Measurements from ENCODE around the gene SF3B2.
"Not testable (repeated sequence)": the region's sequence is repeated elsewhere in the genome, so short reads cannot be mapped to it uniquely, and the experiment has no call there.

The SF3B2 gene

DNA sequence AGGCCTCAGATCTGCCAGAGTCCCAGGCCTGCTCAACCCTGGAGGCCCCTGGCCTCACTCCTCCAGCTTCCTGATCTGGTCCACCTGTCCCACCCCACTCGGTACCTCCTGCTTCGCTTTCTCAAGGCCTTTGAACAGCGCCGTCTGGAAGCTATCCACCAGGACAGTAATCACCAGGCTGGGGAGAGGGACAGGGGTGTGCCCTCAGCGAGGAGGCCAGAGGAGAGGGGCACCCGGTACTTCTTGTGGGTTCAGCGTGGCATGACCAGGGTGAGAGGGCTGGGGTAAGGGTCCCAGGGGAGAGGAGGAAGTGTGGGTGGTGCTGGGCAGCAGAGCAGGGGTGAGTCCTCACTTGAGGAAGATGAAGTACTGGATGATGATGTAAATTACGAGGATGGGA, 32.0 kb upstream of the SF3B2 start:
- DNase-seq, result no peak

DNA sequence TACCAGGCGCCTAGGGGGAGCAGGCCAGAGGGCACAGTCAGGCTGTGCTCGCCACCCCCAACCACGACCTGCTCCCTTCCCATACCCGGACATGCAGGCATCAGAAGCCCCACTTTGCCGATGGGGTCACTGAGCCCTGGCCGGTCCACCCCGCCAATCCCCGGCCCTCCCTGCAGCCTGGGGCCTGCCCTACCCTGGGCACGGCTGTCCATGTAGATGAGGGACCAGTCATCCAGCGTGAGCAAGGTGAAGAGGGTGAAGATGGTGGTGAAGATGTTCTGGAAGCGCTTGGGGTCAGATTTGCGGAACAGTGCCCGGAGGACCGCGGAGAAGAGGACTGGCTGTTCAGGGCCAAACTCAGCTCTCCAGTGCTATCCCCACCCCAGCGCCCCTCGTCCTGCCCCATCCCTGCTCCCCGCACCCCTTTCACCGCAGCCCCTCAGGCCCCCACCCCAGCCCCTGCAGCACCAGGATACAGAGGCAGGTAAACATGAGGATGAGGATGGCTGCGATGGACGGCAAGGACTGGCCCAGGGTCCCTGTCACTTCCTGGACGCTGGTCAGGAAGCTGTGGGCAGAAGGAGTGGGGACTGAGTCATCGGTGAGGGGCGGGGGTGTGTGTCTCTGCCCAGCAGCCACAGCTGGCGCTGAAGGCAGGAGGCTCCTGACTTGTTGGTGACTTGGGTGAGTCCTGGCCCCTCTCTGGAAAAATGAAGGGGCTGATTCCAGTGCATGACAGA, 31.4 kb upstream of the SF3B2 start:
- DNase-seq, result peak; percentile 39

DNA sequence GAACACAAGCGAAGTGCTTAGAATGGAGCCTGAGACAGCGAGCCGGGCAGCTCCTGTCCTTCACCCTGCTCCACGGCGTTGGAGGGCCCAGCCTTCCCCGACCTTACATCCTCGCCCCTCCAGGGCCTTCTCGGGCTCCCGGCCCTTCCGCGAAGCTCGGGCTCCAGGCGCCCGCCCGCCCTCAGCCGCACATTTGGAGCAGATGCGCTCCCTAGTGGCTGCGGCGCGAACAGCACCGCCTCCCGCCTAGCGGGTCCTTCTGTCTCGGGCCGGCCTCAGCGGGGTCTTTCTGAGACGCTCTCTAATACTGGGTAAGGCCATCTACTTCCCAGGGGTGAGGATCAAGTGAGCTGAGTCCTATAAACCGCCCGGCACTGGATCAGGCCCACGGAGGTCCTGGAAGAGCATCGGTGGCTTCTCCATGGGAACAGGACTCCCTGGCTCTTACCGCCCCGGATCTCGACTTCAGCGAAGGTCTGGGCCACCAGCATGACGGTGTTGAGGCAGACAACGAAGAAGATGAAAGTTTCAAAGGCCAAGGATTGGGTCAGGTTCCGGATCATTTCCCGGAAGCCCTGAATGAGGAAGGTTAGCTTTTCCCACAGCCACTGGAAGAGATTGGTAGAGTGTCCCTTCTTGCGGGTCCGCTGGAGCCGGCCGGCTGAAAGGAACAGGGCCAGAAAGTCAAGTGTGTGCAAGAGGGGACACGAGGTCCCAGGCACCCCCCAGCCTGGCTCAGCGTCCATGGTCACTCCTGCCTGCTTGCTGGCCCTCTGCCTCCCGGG, 29.6 kb upstream of the SF3B2 start:
- peak; percentile 76 for DNase-seq

DNA sequence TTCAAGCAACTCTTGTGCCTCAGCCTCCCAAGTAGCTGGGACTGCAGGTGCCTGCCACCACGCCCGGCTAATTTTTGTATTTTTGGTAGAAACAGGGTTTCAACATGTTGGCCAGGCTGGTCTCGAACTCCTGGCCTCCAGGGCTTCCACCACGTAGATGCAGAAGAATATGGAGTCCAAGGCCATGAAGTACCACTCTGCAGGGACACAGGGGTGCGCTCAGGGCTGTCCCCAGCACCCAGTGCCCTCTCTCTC, 29.1 kb upstream of the SF3B2 start:
- not testable (repeated sequence) for DNase-seq

DNA sequence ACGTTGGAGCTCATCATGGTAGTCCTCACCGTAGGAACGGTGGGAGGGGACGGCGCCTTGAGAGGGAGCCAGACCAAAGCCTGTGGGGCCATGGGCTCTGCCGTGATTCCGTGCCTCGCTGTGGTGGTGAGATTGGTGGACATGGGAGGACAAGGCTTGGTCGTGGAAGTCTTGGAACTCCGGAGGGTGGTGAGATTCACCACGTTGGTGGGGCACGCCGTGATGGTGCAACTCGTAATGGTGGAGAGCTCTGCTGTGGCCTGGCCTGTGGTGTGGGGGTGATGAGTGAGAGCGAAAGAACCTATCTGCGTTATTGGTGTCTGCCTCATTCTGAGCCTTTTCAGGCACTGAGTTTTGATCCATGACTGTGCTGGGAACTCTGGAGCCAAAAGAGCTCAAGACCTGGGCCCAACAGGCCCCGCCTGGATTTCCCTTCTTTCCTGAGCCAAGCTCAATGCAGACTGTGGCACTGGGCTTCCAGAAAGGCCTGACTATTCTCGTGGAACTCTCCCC, 26.1 kb upstream of the SF3B2 start, which contains the start of gene CATSPER1:
Gene CATSPER1 (minus strand): TSS at position 463 of the 513 bp plus-strand sequence. CDS start 100 bp downstream, at position 363.
- DNase-seq, result no peak

DNA sequence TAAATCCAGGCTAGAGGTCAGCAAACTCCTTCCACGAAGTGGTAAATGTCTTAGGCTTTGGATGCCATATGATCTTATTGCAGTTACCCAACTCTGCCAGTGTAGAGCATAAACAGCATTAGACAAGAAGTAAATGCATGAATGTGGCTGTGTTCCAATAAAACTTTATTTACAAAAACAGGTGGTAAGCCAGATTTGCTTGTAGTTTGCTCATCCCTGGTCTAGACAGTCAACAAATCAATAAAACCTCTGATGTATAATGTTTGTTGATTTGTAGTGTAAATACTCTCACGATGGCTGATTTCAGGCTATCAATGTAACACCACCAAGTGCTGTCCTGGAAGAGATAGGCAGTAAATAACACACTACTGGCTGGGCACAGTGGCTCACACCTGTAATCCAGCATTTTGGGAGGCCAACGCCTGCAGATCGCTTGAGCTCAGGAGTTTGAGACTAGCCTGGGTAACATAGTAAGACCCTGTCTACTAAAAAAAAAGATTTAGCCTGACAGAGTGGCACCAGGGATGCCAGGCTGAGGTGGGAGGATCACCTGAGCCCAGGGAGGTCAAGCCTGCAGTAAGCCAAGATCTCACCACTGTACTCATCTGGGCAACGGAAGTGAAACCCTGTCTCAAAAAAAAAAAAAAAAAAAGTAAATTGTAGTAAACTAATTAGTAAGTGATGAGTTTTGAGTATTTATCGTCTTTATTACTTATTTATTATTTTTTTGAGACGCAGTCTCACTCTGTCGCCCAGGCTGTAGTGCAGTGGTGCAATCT, 19.0 kb upstream of the SF3B2 start:
- no peak for DNase-seq

DNA sequence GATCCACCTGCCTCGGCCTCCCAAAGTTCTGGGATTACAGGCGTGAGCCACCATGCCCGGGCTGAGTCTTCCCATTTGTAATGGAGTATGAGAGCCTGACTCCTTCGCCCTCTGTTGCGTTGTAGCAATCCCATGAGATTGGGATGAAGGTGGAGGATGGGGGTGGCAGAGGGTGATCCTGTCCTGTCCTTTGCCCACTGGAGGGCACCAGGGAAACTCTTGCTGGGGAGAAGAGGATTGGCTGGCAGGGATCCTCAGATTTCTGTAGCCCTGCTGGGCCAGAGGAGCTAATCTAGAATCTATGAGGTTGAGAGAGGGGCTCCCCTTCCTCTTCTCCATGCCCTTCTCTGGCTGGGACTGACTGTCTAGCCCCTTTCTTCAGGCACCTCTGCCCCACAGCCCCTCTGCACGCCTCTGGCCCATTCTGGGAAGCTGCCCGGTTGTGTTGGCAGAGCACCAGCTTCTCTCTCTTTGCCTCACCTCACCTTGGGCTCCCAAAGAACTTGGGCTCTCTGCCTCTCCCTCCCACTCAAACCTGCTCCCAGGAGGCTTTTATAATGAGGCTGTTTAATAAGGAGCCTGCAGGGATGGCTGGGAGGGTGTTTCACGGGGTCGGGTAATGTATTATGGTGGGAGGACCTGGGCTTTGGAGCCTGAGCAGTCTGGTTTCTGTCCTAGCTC, 16.4 kb upstream of the SF3B2 start:
- DNase-seq, result no peak

DNA sequence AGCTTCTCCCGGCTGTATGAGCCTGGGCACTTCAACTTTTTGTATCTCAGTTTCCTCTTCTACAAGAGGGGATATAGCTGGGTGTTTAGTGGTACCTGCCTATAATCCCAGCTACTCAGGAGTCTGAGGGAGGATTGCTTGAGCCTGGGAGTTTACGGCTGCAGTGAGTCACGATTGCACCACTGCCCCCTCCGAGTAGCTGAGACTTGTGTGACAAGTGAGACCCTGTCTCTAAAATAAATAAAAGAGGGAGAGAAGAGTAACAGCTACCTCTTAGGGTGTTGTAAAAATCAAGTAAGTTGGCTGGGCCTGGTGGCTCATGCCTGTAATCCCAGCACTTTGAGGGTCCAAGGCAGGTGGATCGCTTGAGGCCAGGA, 15.8 kb upstream of the SF3B2 start:
- no peak for DNase-seq

DNA sequence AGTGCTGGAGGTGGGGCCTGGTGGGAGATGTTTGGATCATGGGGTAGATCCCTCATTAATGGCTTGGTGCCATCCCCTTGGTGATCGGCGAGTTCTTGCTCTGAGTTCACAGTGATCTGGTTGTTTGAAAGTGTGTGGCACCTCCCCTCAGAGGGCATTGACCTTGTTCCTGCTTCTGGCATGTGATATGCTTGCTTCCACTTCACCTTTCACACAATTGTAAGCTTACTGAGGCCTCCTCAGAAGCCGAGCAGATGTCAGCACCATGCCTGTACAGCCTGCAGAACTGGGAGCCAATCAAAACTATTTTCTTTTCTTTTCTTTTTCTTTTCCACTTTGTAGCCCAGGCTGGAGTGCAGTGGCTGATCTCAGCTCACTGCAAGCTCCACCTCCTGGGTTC, 14.8 kb upstream of the SF3B2 start:
- DNase-seq, result no peak

DNA sequence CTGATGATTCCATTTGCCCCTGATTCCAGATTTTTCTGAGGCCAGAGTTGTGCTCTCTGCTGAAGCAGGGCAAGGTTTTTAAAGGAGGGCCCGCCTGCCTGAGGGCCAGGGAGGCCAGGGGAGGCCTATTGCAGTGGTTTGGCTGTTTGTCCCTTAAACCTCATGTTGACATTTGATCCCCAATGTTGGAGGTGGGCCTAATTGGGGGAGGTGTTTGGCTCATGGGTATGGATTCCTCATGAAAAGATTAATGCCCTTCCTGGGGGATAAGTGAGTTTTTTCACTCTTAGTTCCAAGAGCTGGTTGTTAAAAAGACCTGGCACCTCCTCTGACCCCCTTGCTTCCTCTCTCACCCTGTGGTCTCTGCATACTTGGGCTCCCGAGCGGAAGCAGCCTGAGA, 12.4 kb upstream of the SF3B2 start:
- no peak for DNase-seq

DNA sequence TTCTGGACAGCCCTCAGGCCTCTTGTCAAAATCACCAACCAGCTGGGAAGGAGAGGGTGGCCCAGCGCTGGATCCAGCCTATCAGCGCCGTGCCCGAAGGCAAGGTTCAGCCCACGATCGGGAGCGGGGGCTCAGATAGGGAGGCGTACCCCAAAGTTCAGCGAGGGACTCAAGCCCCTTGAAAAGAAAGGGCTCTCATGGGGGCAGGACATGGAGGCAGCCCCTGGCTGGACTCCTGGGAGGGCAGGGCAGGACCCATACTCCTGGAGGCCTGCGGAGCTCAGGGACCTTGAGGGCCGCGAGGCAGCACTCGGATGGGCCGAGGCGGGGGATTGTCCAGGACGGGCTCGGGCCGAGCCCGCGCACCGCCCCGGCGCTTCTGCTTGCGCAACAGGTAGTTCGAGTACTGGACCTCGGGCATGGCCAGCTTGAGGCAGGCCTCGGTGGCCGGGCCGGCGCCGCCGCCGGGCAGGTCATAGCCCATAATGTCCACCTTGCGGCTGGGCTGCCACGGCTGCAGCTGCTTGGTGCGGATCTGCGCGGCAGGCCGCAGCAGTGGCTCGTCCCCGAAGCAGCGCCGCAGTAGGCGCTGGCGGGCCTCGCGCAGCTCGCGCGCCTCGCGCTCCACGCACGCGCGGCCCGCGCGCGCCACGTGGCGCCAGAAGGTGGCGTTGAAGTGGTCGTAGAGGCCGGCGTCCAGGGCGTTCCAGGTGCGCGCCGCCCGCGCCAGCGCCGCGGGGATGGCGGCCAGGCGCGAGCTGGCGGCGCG, 9.8 kb upstream of the SF3B2 start:
- no peak for DNase-seq

DNA sequence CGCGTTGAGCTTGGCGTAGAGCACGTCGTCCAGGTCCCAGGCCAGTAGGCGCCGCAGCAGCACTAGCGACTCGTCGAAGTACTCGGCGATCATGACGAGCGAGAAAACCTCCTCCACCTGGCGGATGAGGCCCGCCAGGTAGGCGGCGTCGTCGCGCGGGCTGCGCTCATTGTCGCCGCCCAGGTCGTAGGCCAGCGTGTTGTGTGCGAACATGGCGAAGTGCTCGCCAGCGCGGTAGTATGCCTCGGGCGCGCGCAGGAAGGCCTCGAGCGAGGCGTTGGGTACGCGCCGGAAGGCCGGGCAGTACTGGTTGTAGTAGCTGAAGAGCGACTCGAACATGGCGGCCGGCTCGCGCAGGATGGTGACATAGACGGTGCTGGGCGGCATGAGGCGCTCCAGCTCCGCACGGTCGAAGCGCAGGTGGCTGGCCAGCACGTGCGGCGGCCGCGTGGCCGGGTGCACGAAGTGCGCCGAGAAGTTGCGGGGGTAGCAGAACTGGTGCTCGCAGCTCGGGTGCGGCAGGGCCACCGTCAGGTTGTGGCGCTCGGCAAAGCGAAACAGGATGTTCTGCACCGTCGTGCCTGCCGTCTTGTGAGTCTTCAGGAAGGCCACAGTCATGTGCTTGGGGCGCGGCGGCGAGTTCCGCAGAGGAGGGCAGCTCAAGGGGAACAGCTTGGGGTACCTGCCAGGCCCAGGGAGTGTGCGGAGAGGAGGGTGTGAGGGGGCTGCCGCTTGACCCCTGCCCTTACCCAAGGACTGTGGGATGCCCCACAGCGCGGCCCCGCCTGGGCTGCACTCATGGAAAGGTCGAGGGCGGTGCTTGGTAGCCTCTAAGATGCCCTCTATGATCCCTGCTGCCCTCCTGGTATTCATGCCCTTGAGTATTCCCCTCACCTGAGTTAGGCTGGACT, 8.9 kb upstream of the SF3B2 start:
- DNase-seq, result no peak

DNA sequence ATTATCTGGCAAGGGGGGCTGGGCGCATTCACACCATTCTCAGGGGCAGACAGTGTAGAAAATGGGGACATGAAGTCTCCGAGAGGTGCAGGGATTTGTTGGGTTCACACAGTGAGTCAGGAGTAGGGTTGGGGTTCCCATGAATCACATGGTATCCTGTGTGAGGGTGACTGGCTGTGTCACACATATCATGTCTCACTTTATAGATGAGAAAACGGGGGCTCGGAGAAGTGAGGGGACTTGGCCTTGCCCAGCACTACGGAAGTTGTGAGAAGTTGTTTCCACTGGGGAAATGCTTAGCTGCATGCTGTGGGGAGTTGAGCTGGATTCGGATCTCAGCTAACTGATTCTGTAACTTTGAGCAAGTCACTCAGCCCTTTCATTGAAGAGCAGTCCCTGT, 7.4 kb upstream of the SF3B2 start:
- peak; percentile 22 for DNase-seq

DNA sequence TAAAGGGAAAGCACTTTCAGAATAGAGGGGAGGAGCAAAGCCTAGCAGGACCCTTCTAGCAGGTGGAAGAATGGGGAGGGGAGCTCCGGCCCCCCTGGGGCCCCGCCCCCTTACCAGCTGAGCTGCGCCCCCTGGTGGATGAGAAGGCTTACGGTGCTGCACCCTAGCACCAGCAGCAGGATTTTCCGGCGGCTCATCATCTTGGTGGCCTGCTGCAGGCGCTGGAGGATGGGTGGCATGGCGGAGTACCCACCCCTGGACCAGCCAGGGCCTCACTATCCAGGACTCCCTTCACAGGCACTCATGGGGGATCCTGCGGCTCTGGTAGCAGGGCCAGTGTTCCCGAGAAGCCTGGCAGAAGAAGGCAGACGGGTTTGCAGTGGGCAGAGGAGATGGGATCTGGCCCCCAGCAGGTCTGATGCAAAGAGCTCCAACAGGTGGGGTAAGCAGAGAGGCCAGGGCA, 7.0 kb upstream of the SF3B2 start:
- peak; percentile 86 for DNase-seq

DNA sequence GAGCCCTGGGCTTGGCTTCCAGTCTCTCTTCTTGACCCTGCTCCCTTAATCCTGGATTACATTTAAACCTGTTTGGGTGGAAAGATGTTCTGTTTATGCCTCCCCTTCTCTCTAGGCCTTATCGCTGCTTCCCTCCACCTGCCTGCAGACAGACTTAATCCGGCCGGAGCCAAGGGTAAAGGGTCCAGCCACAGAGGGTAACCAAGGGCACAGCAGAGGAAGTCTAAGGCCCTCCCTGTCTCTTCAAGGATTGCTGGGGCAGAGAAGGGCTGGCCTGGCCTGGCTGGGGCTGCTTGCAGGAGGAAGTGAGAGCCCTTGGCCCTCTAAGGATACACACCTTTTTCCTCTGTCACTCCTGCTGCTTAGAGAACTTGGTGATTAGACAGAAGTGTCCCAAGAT, 5.3 kb upstream of the SF3B2 start:
- no peak for DNase-seq

DNA sequence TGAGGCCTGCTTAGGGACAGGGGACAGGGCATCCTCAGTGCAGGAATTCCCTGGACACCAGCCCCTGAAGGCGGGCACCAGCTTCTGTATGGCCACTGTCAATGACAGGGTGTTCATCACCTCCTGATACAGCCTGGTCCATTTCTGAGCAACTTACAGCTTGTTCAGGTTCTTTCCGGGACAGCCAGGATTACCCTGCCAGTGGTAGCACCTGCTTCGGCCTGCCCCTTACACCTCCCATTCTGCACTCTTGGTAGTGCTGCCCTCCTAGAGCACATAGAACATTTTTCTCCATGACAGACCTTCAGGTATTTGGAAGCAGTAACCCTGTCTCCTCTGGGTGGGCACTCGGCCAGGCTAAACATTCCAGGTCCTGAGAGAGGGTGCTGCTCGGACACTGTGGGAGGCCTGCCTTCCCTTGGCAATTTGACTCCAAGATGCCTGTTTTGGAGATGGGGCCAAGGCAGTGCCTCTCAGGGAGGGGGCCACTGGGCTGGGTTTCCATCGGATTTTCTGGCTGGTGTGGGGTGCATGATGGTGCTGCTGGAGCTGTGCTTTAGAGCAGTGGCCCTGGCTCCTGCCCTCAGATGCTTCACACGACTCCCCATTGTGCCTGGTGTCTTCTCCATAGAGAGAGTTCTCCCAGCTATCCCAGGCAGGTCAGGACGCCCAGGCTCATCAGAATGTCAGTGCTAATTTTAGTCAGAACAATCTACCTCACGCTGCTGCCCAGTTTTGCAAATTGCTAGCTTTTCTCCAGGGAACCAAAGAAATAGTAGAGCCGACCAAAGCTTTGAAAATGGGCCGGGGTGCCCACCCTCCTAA, 4.4 kb upstream of the SF3B2 start:
- no peak for DNase-seq

DNA sequence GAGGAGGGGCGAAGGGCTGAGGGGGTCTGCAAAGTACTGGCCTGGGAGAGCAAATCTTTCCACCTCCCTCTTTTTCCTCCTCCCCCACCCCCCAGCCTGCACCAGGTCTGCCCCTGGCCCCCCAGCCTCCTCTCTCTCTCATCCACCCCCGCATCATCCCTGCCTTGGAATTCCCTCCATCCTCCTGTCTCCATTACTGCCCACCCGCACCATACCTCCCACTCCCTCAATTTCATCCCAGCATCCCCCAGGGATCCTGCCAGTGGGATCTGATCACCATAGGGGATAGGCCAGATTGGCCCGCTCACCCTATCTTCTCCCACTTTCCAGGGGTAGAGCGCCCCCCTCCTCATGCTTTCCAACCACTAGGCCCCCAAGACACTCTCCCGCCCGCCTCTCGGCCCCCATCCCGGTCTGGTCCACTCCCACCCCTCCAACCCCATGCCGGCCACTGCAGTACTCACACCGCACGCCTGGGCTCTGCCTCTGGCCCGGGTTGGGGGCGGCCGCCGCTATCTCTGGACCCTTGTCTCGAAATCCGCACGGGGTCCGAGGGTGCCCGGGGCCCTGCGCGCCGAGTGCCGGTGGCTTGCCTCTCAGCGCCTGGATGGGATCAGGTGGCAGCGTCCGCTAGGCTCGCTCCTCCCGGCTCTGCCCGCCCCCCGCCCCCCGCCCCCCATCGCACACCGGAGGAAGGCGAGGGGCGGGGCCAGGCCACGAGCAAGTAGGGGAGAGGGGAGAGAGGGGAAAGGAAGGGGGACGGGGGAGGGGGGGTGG, 3.4 kb upstream of the SF3B2 start, which contains the start of gene GAL3ST3:
Gene GAL3ST3 (minus strand): TSS at position 615 of the 777 bp plus-strand sequence. CDS start 3,746 bp downstream, outside the sequence.
- DNase-seq, result no peak

DNA sequence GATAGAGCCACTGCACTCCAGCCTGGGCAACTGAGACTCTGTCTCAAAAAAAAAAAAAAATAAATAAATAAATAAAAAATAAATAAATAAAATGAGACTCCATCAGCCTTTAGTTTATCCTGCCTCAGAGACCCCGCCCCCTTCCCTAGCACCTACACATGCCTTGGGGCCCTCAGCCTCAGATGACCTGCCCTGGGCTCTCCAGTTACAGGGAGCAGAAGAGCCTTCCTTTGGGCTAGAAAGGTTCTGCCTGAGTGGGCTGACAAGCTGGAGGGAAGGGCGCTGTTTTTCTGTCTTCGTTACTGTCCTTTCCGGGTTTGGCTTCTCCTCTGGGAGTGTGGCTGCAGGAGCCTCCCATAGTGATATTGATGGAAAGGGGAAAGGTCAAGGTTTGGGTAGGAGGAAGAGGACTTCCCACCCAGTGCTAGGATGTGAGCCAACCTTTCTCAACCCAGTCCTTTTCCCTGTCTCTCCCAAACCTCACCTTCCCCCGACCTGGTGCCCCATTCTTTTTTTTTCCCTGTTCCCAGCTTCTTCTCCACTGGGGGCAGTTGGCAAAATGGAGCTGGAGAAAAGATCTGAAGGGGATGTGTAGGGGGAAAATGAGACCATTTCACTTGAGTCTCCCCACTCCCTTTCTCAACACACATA, 1.5 kb upstream of the SF3B2 start:
- DNase-seq, result no peak

DNA sequence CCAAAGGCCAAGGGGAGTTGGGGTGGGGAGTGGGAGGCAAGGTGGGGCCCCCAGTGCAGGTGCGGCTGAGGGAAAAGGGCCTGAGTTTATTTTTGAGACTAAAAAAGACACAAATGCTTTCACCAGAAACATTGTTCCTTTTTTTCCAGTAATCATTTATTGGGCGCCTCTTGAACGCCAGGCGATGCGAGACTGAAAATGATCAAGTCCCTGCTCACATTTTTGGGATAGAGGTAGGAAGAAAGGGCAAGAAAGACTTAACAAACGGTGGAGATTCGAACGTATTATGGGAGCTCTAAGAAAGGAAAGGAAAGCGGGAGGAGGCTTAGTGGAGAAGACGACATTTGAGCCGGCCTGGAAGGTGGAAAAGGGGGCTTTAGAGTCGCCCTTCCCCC, 796 bp upstream of the SF3B2 start:
- DNase-seq, result no peak
